Gastrocnemius medialis (tissue), 4 donors: ENCODE data around the gene PPM1G. TPM values are rescaled to one million over a fixed set of nuclear protein-coding genes. Genes with fewer than 3 reads are reported as not detected.

Experiments used
- ATAC-seq, 2 donors: fragments of 150-250 bp; one replicate each; pipeline ENCODE4 v1.9.1; 2016
- DNase-seq, 2 donors: peaks; one replicate each; pipeline ENCODE4 v3.0.0-alpha.2; 2019
- H3K27ac ChIP-seq, 4 donors: fragments of 200-600 bp; sonication (generic); 1 replicate in 1 of 4; 2 replicates in 3 of 4; pipeline ENCODE4 v1.5.1; 2016 to 2018; ENCODE audit warnings: mild to moderate bottlenecking in 2 of 4, moderate library complexity in 1 of 4
- H3K27me3 ChIP-seq, 3 donors: fragments of 200-600 bp; sonication (generic) in 2 of 3; 1 replicate in 1 of 3; 2 replicates in 2 of 3; pipeline versions ENCODE4 v1.5.1 to v1.6.0; 2016 to 2019; ENCODE audit warnings: mild to moderate bottlenecking in 1 of 3, moderate library complexity in 1 of 3
- H3K36me3 ChIP-seq, 2 donors: fragments of 200-600 bp; sonication (generic) in 1 of 2; one replicate each; pipeline ENCODE4 v1.5.1; 2017 to 2018
- H3K4me1 ChIP-seq, 2 donors: fragments of 200-600 bp; sonication (generic) in 1 of 2; one replicate each; pipeline ENCODE4 v1.5.1; 2016 to 2017; ENCODE audit warnings: mild to moderate bottlenecking in 2 of 2
- H3K4me3 ChIP-seq, 4 donors: fragments of 200-600 bp; sonication (generic) in 3 of 4; 1 replicate in 1 of 4; 2 replicates in 3 of 4; pipeline ENCODE4 v1.5.1; 2016 to 2019; ENCODE audit warnings: mild to moderate bottlenecking in 2 of 4
- H3K9me3 ChIP-seq, 3 donors: fragments of 200-600 bp; sonication (generic) in 2 of 3; 1 replicate in 1 of 3; 2 replicates in 2 of 3; pipeline ENCODE4 v1.5.1; 2016 to 2019
- POLR2A ChIP-seq, 2 donors: fragments of 450-650 bp; IDR thresholded peaks; one replicate each; pipeline ENCODE4 v1.6.1; 2017; ENCODE audit warnings: antibody characterized with exemption in 2 of 2, mild to moderate bottlenecking in 2 of 2, moderate library complexity in 2 of 2
- in situ Hi-C, 4 donors: fragments of 200-750 bp; cut with MboI; loops; one replicate each; pipeline versions ENCODE4 v1.15.0 to v1.8.0; 2017; ENCODE audit warnings: low sequenced_read_pairs in 4 of 4
- intact Hi-C: fragments of 100-400 bp; cut with DNase I; formaldehyde crosslinking; loops from one replicate; pipeline ENCODE4 v1.15.1; 2023; ENCODE audit warnings: low total_unique reads
- total RNA-seq, 4 donors: library from RNA; depleted of rRNA; stranded (reverse); fragments of >200 nt; gene quantifications; one replicate each; pipeline versions ENCODE4 v1.1.0 to v1.2.3, GENCODE V29; 2016
- TF ChIP-seq, protein P1 (sequence below), 5 experiments: fragments of 450-650 bp in 3 of 5; fragments of 200-600 bp in 2 of 5; sonication (generic) in 2 of 5; IDR thresholded peaks in 4 of 5; conservative IDR thresholded peaks in 1 of 5; 1 replicate in 4 of 5; 2 replicates in 1 of 5; pipeline ENCODE4 v1.5.1; 2016 to 2019; ENCODE audit warnings: antibody characterized with exemption in 5 of 5, mild to moderate bottlenecking in 3 of 5, moderate library complexity in 3 of 5

Gene PPM1G
- total RNA-seq, 4 donors from 2014 or later, result 47.2 to 111 (median 92.2) TPM

DNA sequence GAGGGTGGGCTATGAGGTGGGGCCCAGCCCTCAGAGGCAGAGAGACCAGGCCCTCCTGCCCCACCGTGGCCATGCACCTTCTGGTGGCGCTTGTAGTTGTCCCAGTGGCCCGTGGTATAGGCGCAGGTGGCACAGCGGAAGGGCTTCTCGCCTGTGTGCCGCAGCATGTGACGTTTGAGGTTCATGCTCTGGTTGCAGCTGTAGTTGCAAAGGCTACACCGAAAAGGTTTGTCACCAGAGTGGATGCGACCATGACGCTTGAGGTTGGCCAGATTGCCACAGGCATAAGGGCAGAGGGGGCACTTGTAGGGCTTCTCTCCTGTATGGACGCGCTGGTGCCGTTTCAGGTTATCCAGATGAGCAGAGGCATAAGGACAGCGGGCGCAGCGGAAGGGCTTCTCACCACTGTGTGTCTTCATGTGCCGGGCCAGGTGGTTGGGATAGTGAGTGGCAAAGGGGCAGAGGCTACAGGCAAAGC lies 31.7 kb downstream of the PPM1G start:
- H3K4me3 ChIP-seq, result no peak overlapping the region
- no peaks in the 10 kb centered on the region for H3K9me3 ChIP-seq
- intact Hi-C loops, result loop anchor here (10.0 kb wide), 1 partner anchor 293 kb away; the partner anchor contains the start of gene KHK
- TF ChIP-seq, protein P1, sequence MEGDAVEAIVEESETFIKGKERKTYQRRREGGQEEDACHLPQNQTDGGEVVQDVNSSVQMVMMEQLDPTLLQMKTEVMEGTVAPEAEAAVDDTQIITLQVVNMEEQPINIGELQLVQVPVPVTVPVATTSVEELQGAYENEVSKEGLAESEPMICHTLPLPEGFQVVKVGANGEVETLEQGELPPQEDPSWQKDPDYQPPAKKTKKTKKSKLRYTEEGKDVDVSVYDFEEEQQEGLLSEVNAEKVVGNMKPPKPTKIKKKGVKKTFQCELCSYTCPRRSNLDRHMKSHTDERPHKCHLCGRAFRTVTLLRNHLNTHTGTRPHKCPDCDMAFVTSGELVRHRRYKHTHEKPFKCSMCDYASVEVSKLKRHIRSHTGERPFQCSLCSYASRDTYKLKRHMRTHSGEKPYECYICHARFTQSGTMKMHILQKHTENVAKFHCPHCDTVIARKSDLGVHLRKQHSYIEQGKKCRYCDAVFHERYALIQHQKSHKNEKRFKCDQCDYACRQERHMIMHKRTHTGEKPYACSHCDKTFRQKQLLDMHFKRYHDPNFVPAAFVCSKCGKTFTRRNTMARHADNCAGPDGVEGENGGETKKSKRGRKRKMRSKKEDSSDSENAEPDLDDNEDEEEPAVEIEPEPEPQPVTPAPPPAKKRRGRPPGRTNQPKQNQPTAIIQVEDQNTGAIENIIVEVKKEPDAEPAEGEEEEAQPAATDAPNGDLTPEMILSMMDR (IDR thresholded peaks at IDR 0.05 in 4 of 5, conservative IDR thresholded peaks at IDR 0.05 in 1 of 5), result no peak
- TF ChIP-seq POLR2A (IDR thresholded peaks at IDR 0.05), result no peak
- peak overlapping the region in 1 of 4 donors; percentile 20 for H3K27ac ChIP-seq
- DNase-seq (no peak), ATAC-seq (no peak)
- H3K4me1 ChIP-seq, result peaks cover 18 to 23% of the 10 kb centered on the region in 2 donors
- in situ Hi-C loops, result no loop called here
- no peaks in the 10 kb centered on the region for H3K27me3 ChIP-seq
- peaks cover 0 to 72% of the 10 kb centered on the region in 2 donors for H3K36me3 ChIP-seq

DNA sequence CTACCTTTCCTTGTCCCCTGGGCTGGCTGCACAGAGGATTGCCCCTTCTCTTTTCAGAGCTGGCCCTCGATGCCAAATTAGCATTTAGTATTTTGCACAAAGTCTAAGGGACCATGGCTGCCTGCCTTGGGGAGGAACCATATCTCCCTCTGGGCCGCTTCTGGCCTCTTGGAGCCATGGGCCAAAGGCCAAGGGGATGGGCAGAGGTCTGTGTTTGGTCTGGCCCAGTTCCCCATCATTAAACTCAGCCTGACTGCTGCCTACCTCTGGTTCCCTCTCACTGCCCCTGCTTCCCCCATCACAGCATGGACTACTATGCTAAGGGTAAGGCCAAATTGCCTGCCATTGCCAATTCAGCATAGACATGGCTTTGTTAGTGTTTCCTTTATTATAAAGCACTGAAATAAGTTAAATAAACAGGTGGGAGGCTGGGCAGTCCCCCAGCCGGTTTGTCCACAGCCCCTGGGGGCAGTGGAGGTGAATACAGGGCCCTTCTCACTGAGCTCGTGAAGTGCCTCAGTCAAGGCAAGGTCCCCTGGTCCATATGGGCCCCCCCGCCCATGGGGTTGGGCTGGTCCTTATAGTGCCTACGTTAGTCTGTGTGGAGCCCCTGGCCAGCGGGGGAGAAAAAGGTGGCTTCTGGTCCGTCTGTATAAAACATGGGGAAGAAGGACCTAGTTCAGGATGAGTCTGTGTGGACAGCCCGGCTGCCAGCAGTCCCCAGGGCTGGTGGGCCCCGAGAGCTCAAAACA lies 32.3 kb downstream of the PPM1G start:
- H3K27ac ChIP-seq, result no peak overlapping the region
- no peak for ATAC-seq
- in situ Hi-C loops, result no loop called here
- intact Hi-C loops, result loop anchor here (10.0 kb wide), 1 partner anchor 292 kb away; the partner anchor contains the start of gene KHK
- H3K27me3 ChIP-seq, result no peaks in the 10 kb centered on the region
- H3K36me3 ChIP-seq, result peaks cover 0 to 72% of the 10 kb centered on the region in 2 donors
- TF ChIP-seq, protein P1 (IDR thresholded peaks at IDR 0.05 in 4 of 5, conservative IDR thresholded peaks at IDR 0.05 in 1 of 5), result no peak
- no peak for TF ChIP-seq POLR2A (IDR thresholded peaks at IDR 0.05)
- no peak for DNase-seq
- no peak overlapping the region for H3K4me3 ChIP-seq
- peaks cover 24 to 30% of the 10 kb centered on the region in 2 donors for H3K4me1 ChIP-seq
- H3K9me3 ChIP-seq, result no peaks in the 10 kb centered on the region

DNA sequence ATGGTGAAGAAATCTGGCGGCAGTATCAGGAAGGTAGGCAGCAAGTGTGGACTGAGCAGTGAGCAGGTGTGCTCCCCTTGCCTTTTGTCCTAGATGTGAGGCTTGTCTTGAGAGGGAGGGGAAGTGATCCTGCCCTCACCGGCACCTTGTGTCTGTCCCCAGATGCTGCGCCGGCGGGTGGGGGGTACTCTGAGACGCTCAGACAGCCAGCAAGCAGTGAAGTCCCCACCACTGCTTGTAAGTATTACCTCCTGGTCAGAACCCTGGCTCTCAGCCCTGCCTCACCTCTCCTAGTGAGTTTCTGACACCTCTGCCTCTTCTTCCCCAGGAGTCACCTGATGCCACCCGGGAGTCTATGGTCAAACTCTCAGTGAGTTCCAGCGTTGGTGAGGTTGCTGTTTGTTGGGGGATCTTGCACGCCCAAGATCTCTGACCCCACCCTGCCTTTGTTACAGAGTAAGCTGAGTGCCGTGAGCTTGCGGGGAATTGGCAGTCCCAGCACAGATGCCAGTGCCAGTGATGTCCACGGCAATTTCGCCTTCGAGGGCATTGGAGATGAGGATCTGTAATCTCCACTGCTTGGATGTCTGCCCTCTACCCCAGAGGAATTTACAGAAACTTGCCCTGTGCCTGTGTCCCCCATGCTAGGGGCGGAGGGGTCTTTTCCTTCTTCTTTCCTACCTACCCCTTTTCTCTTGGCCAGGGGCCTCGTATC lies 33.1 kb downstream of the PPM1G start:
- Histone ChIP-seq H3K36me3 (peaks cover 0 to 68% of the 10 kb centered on the region in 2 donors), H3K27me3 (no peaks in the 10 kb centered on the region), H3K4me3 (no peak overlapping the region), H3K9me3 (no peaks in the 10 kb centered on the region), H3K4me1 (peaks cover 29 to 35% of the 10 kb centered on the region in 2 donors), H3K27ac (no peak overlapping the region)
- in situ Hi-C loops (no loop called here), intact Hi-C loops (loop anchor here (10.0 kb wide), 1 partner anchor 292 kb away; the partner anchor contains the start of gene KHK)
- DNase-seq (no peak), ATAC-seq (no peak)
- TF ChIP-seq, protein P1 (IDR thresholded peaks at IDR 0.05 in 4 of 5, conservative IDR thresholded peaks at IDR 0.05 in 1 of 5), result no peak
- no peak for TF ChIP-seq POLR2A (IDR thresholded peaks at IDR 0.05)

DNA sequence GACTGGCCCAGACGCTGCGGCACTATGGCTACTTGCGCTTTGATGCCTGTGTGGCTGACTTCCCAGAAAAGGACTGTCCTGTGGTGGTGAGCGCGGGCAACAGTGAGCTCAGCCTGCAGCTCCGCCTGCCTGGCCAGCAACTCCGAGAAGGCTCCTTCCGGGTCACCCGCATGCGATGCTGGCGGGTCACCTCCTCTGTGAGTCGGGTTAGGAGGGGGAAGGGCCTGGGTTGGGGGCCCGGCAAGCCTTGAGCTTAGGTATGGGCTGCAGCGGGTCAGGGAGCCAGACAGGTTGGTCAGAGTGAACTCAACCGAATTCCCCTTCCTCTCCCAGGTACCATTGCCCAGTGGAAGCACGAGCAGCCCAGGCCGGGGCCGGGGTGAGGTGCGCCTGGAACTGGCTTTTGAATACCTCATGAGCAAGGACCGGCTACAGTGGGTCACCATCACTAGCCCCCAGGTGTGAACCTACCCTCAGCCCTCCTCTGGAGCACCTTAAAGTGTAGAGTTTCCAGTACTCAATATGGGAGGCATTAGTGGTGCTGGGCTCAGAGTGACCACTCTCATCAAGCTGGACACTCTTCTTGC lies 33.8 kb downstream of the PPM1G start:
- H3K4me1 ChIP-seq, result peaks cover 27 to 34% of the 10 kb centered on the region in 2 donors
- H3K36me3 ChIP-seq, result peaks cover 0 to 68% of the 10 kb centered on the region in 2 donors
- TF ChIP-seq POLR2A (IDR thresholded peaks at IDR 0.05), result no peak
- TF ChIP-seq, protein P1 (IDR thresholded peaks at IDR 0.05 in 4 of 5, conservative IDR thresholded peaks at IDR 0.05 in 1 of 5), result no peak
- in situ Hi-C loops (no loop called here), intact Hi-C loops (loop anchor here (10.0 kb wide), 1 partner anchor 291 kb away; the partner anchor contains the start of gene KHK)
- H3K27ac ChIP-seq, result no peak overlapping the region
- ATAC-seq (no peak), DNase-seq (no peak)
- no peaks in the 10 kb centered on the region for H3K27me3 ChIP-seq
- H3K4me3 ChIP-seq, result no peak overlapping the region
- no peaks in the 10 kb centered on the region for H3K9me3 ChIP-seq
